ENCODE data around the gene KSR1.

DNA sequence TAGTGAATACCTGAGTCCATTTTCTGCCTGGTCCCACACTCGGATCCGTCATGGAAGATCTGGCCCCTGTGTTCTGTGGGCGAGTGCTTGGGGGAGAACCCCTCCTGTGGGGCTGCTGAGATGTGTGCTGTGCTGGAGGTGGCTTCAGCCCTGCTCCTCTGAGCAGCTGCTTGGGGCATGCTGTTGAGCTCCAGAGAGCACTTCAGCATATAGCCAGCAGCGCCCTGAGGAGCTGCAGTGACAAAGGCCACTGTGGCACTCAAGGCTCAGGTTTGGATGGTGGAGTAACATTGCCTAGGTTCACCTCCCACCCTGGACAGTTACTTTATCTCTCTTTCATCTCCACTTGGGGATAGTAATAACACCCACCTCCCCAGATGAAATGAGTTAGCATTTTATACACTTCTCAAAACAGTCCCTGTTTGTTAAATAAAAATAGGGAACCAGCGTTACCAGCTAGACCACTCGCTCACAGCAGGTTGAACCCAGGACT, 75.3 kb downstream of the KSR1 start:
- TF ChIP-seq, protein P1, sequence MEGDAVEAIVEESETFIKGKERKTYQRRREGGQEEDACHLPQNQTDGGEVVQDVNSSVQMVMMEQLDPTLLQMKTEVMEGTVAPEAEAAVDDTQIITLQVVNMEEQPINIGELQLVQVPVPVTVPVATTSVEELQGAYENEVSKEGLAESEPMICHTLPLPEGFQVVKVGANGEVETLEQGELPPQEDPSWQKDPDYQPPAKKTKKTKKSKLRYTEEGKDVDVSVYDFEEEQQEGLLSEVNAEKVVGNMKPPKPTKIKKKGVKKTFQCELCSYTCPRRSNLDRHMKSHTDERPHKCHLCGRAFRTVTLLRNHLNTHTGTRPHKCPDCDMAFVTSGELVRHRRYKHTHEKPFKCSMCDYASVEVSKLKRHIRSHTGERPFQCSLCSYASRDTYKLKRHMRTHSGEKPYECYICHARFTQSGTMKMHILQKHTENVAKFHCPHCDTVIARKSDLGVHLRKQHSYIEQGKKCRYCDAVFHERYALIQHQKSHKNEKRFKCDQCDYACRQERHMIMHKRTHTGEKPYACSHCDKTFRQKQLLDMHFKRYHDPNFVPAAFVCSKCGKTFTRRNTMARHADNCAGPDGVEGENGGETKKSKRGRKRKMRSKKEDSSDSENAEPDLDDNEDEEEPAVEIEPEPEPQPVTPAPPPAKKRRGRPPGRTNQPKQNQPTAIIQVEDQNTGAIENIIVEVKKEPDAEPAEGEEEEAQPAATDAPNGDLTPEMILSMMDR (IDR thresholded peaks at IDR 0.05; ENCODE audit: poor library complexity, severe bottlenecking), result no peak
- TF ChIP-seq TAF1 (IDR thresholded peaks at IDR 0.05; ENCODE audit: low read depth), result no peak
